IMR-90 (cell line): ENCODE data around the gene CCL28. TPM values are rescaled to one million over a fixed set of nuclear protein-coding genes. Genes with fewer than 3 reads are reported as not detected.

Experiments used
- ATAC-seq: fragments of 200-7000 bp; cut with Tn5 transposase; 2 replicates; pipeline ENCODE4 v1.9.1; 2020; ENCODE audit warnings: low read depth, mild to moderate bottlenecking, moderate library complexity
- BruUV-seq: library from RNA; stranded (reverse); fragments of 400-500 nt; replicated peaks from 2 replicates; lab custom pipeline; 2021; lab: Mats Ljungman, UMichigan
- CTCF ChIA-PET: fragments of 300-600 bp; formaldehyde crosslinking; extraction: SDS; loops from one replicate; lab custom pipeline; 2021; ENCODE audit warnings: antibody characterized with exemption; lab: Yijun Ruan, JAX
- POLR2A ChIA-PET: fragments of 300-600 bp; sonication (Branson Sonifier 250); formaldehyde crosslinking; loops from one replicate; lab custom pipeline; 2022; ENCODE audit warnings: antibody characterized with exemption; ENCODE audit not compliant: unreplicated experiment; lab: Charles Lee
- DNase-seq: peaks from one replicate; pipeline ENCODE4 v3.0.0; 2013
- H2AFZ ChIP-seq: replicated peaks from 2 replicates; pipeline ENCODE3; 2013; ENCODE audit warnings: low read length, mild to moderate bottlenecking; ENCODE audit not compliant: poor library complexity
- H2AK5ac ChIP-seq: 2 replicates; pipeline ENCODE4 v1.6.1; 2013; ENCODE audit warnings: low read depth, low read length, inconsistent platforms
- H2AK9ac ChIP-seq: replicated peaks from 2 replicates; pipeline ENCODE3; 2013; ENCODE audit warnings: mild to moderate bottlenecking, low read depth, low read length, moderate library complexity; ENCODE audit not compliant: poor library complexity
- H2BK120ac ChIP-seq: 2 replicates; pipeline ENCODE4 v1.6.1; 2013; ENCODE audit warnings: low read depth, low read length, inconsistent platforms
- H2BK15ac ChIP-seq: 3 replicates; pipeline ENCODE4 v1.6.1; 2013; ENCODE audit warnings: low read depth, low read length, inconsistent platforms
- H2BK20ac ChIP-seq: 2 replicates; pipeline ENCODE4 v1.6.1; 2013; ENCODE audit warnings: low read depth, mild to moderate bottlenecking, inconsistent platforms, low read length, moderate library complexity
- H2BK5ac ChIP-seq: 2 replicates; pipeline ENCODE4 v1.6.1; 2013; ENCODE audit warnings: mild to moderate bottlenecking, low read depth, low read length, inconsistent platforms; ENCODE audit not compliant: poor library complexity, severe bottlenecking
- H3K14ac ChIP-seq: replicated peaks from 2 replicates; pipeline ENCODE4 v1.6.1; 2013; ENCODE audit warnings: low read depth, low read length, inconsistent platforms
- H3K18ac ChIP-seq: 2 replicates; pipeline ENCODE4 v1.6.1; 2013; ENCODE audit warnings: low read depth, low read length, control low read depth
- H3K23ac ChIP-seq: 2 replicates; pipeline ENCODE4 v1.6.1; 2013; ENCODE audit warnings: low read depth, low read length, inconsistent platforms
- H3K27ac ChIP-seq: 2 replicates; pipeline ENCODE4 v1.5.1; 2013; ENCODE audit warnings: mild to moderate bottlenecking, control low read depth, low read length; ENCODE audit not compliant: insufficient read depth
- H3K27me3 ChIP-seq: 2 replicates; pipeline ENCODE4 v1.6.1; 2013; ENCODE audit warnings: low read length; ENCODE audit not compliant: control insufficient read depth, insufficient read depth
- H3K36me3 ChIP-seq: 2 replicates; pipeline ENCODE4 v1.6.1; 2013; ENCODE audit warnings: low read length, mixed read lengths; ENCODE audit not compliant: control insufficient read depth, insufficient read depth
- H3K4ac ChIP-seq: 2 replicates; pipeline ENCODE4 v1.6.1; 2013; ENCODE audit warnings: low read depth, low read length, inconsistent platforms
- H3K4me1 ChIP-seq: 2 replicates; pipeline ENCODE4 v1.6.1; 2013; ENCODE audit warnings: low read length, mixed read lengths; ENCODE audit not compliant: control insufficient read depth, insufficient read depth
- H3K4me2 ChIP-seq: 2 replicates; pipeline ENCODE4 v1.6.1; 2013; ENCODE audit warnings: low read depth, mild to moderate bottlenecking, control low read depth, low read length, moderate library complexity
- H3K4me3 ChIP-seq: 2 replicates; pipeline ENCODE4 v1.5.1; 2013; ENCODE audit warnings: low read depth, mild to moderate bottlenecking, control low read depth, low read length, moderate library complexity; ENCODE audit not compliant: insufficient read depth
- H3K56ac ChIP-seq: 2 replicates; pipeline ENCODE4 v1.6.1; 2013; ENCODE audit warnings: low read length, inconsistent platforms; ENCODE audit not compliant: insufficient read depth; ENCODE audit errors: extremely low read depth
- H3K79me1 ChIP-seq, 2 experiments: 2 replicates each; pipeline ENCODE4 v1.6.1; 2013; ENCODE audit warnings: low read length in 2 of 2, inconsistent platforms in 1 of 2, low read depth in 1 of 2
- H3K9ac ChIP-seq: 2 replicates; pipeline ENCODE4 v1.6.1; 2013; ENCODE audit warnings: low read depth, low read length, control low read depth
- H3K9me1 ChIP-seq: 2 replicates; pipeline ENCODE4 v1.6.1; 2013; ENCODE audit warnings: low read length, inconsistent platforms; ENCODE audit not compliant: insufficient read depth
- H3K9me3 ChIP-seq: 2 replicates; pipeline ENCODE4 v1.6.1; 2013; ENCODE audit warnings: low read length; ENCODE audit not compliant: control insufficient read depth, insufficient read depth
- H4K20me1 ChIP-seq: 2 replicates; pipeline ENCODE4 v1.6.1; 2013; ENCODE audit warnings: low read length, inconsistent platforms; ENCODE audit not compliant: insufficient read depth
- H4K5ac ChIP-seq: 2 replicates; pipeline ENCODE4 v1.6.1; 2013; ENCODE audit warnings: mild to moderate bottlenecking, low read depth, low read length, control low read depth
- H4K8ac ChIP-seq, 2 experiments: 2 replicates each; pipeline ENCODE4 v1.6.1; 2013; ENCODE audit warnings: low read depth in 2 of 2, low read length in 2 of 2, control low read depth in 1 of 2, inconsistent platforms in 1 of 2
- H4K91ac ChIP-seq: 2 replicates; pipeline ENCODE4 v1.6.1; 2013; ENCODE audit warnings: low read depth, low read length, inconsistent platforms; ENCODE audit not compliant: insufficient read depth
- NFE2L2 ChIP-seq: fragments of 150-350 bp; IDR thresholded peaks from 2 replicates; pipeline ENCODE4 v1.6.1; 2016; ENCODE audit warnings: low read depth, mild to moderate bottlenecking, low read length
- WGBS, 2 experiments: methylation state at CpG; one replicate each; pipeline versions ENCODE4 v1.1.5 to v1.1.7; 2013; ENCODE audit warnings: missing lambda C conversion rate in 2 of 2; ENCODE audit not compliant: insufficient read length in 1 of 2; ENCODE audit errors: extremely low coverage in 2 of 2; 5-methylcytosine and 5-hydroxymethylcytosine counted together
- dilution Hi-C: fragments of 300-500 bp; cut with HindIII; formaldehyde crosslinking; loops from one replicate; pipeline ENCODE4 v1.14.3; 2018; ENCODE audit warnings: low sequenced_read_pairs; ENCODE audit not compliant: unreplicated experiment
- in situ Hi-C: fragments of 300-500 bp; cut with MboI; formaldehyde crosslinking; loops from 3 replicates; pipeline ENCODE4 v1.14.3; 2019; ENCODE audit warnings: low sequenced_read_pairs, inconsistent platforms, mixed read lengths
- intact Hi-C: fragments of 100-400 bp; cut with micrococcal nuclease; formaldehyde crosslinking; loops from 2 replicates; pipeline ENCODE4 v1.10.0; 2022
- polyA plus RNA-seq, 3 experiments: library from polyadenylated mRNA; depleted of rRNA; stranded (reverse); fragments of >200 nt; gene quantifications; 2 replicates each; pipeline ENCODE4 v1.2.3, GENCODE V29; 2012; ENCODE audit warnings: low replicate concordance in 1 of 3
- total RNA-seq: library from RNA; depleted of rRNA; stranded (reverse); fragments of >200 nt; gene quantifications from 2 replicates; pipeline ENCODE4 v1.2.3, GENCODE V29; 2012

The CCL28 gene
- total and polyA plus RNA-seq, 2 of the 4 experiments (the other 2 are of a cell fraction): under 0.01 to 0.02 TPM

- Histone ChIP-seq H2AK9ac (no peak overlapping the region), H2AK5ac (no peak overlapping the region), H3K27ac (no peak overlapping the region), H3K23ac (no peak overlapping the region), H3K4me3 (no peak overlapping the region), H3K9ac (no peak overlapping the region), H2BK15ac (no peak overlapping the region), H2BK20ac (no peak overlapping the region), H3K27me3 (no peaks in the 10 kb centered on the region; the same call in 1 of the 2 replicates), H3K4me1 (no peaks in the 10 kb centered on the region), H4K5ac (no peak overlapping the region), H3K9me1 (no peaks in the 10 kb centered on the region), H3K4me2 (no peak overlapping the region), H2BK120ac (no peak overlapping the region), H3K14ac (no peak overlapping the region), H3K36me3 (no peaks in the 10 kb centered on the region), H3K56ac (no peak overlapping the region), H3K9me3 (no peaks in the 10 kb centered on the region), H4K20me1 (no peaks in the 10 kb centered on the region), H2BK5ac (no peak overlapping the region), H4K8ac (no peak overlapping the region), H2AFZ (no peak overlapping the region), H3K18ac (no peak overlapping the region), H3K79me1 (no peaks in the 10 kb centered on the region), H4K91ac (no peak overlapping the region), H3K4ac (no peak overlapping the region)
- no peak for TF ChIP-seq NFE2L2
- no CpG with 5 or more reads among the region's 3 CpGs for WGBS, 2 experiments
- BruUV-seq: no TSS peak
- DNase-seq (no peak), ATAC-seq (no peak)
- ChIA-PET POLR2A (no interaction called here), CTCF (no interaction called here)
- intact Hi-C loops (no loop called here), dilution Hi-C loops (no loop called here), in situ Hi-C loops (no loop called here)
These were observed 57.4 kb downstream of the CCL28 start for GRCh38 chr5:43354774-43355173.
